WTC11 (cell line): ENCODE measurements around the gene C2CD2. TPM values are rescaled to one million over a fixed set of nuclear protein-coding genes. Genes with fewer than 3 reads are reported as not detected.
A peak's percentile ranks its signal among the peaks of the same experiment; 100 is the strongest.

Experiments
- ATAC-seq: fragments of 200-7000 bp; cut with Tn5 transposase; 2 replicates; pipeline ENCODE4 v1.10.0; 2021; ENCODE audit warnings: mild to moderate bottlenecking, moderate library complexity
- CTCF ChIA-PET: fragments of 300-600 bp; sonication (Branson Sonifier 250); formaldehyde crosslinking; loops from one replicate; lab custom pipeline; 2021; ENCODE audit warnings: antibody characterized with exemption; lab: Charles Lee
- POLR2A ChIA-PET: fragments of 350-600 bp; sonication (Branson Sonifier 250); formaldehyde crosslinking; loops from one replicate; lab custom pipeline; 2021; ENCODE audit warnings: antibody characterized with exemption; lab: Charles Lee
- DNase-seq: peaks from one replicate; pipeline ENCODE4 v3.0.0; 2021; ENCODE audit warnings: low spot score
- H3K27ac Mint-ChIP-seq: 2 replicates; pipeline ENCODE4 v1.8.0; 2021; ENCODE audit warnings: mixed read lengths
- H3K27me3 Mint-ChIP-seq: 2 replicates; pipeline ENCODE4 v1.8.0; 2021; ENCODE audit warnings: low read depth, mild to moderate bottlenecking, moderate library complexity, mixed read lengths
- H3K36me3 Mint-ChIP-seq: 2 replicates; pipeline ENCODE4 v1.8.0; 2021; ENCODE audit warnings: mixed read lengths
- H3K4me1 Mint-ChIP-seq: 2 replicates; pipeline ENCODE4 v1.8.0; 2022; ENCODE audit warnings: mixed read lengths
- H3K4me3 Mint-ChIP-seq: 2 replicates; pipeline ENCODE4 v1.8.0; 2021; ENCODE audit warnings: mild to moderate bottlenecking, moderate library complexity, mixed read lengths
- H3K9me3 Mint-ChIP-seq: 2 replicates; pipeline ENCODE4 v1.8.0; 2021; ENCODE audit warnings: mixed read lengths
- ARID4B ChIP-seq: sonication (generic); formaldehyde crosslinking; IDR thresholded peaks from 2 replicates; pipeline ENCODE4 v1.8.0; 2023; ENCODE audit warnings: missing genetic modification reagents, mild to moderate bottlenecking, borderline replicate concordance
- ATF1 ChIP-seq: sonication (generic); formaldehyde crosslinking; IDR thresholded peaks from 2 replicates; pipeline ENCODE4 v1.8.1; 2023; ENCODE audit warnings: mild to moderate bottlenecking, moderate library complexity, missing genetic modification reagents
- CREB1 ChIP-seq: sonication (generic); formaldehyde crosslinking; IDR thresholded peaks from 2 replicates; pipeline ENCODE4 v1.8.0; 2023; ENCODE audit warnings: mild to moderate bottlenecking, missing genetic modification reagents
- E2F4 ChIP-seq: sonication (generic); formaldehyde crosslinking; IDR thresholded peaks from 2 replicates; pipeline ENCODE4 v1.8.1; 2022; ENCODE audit warnings: low read depth, mild to moderate bottlenecking, moderate library complexity, missing genetic modification reagents, borderline replicate concordance
- E2F5 ChIP-seq: sonication (generic); formaldehyde crosslinking; IDR thresholded peaks from 2 replicates; pipeline ENCODE4 v1.8.1; 2022; ENCODE audit warnings: mild to moderate bottlenecking, moderate library complexity, missing genetic modification reagents
- FOXJ3 ChIP-seq: sonication (generic); formaldehyde crosslinking; IDR thresholded peaks from 2 replicates; pipeline ENCODE4 v1.9.0; 2021; ENCODE audit warnings: missing genetic modification reagents, mild to moderate bottlenecking, borderline replicate concordance
- GABPB1 ChIP-seq: sonication (generic); formaldehyde crosslinking; IDR thresholded peaks from 2 replicates; pipeline ENCODE4 v1.8.1; 2023; ENCODE audit warnings: mild to moderate bottlenecking, missing genetic modification reagents
- HMGA2 ChIP-seq: fragments of 250-450 bp; sonication (Bioruptor Pico); IDR thresholded peaks from 2 replicates; pipeline ENCODE4 v1.4.0; 2021; ENCODE audit warnings: mild to moderate bottlenecking, moderate library complexity
- NFATC4 ChIP-seq: fragments of 250-450 bp; sonication (Bioruptor Pico); IDR thresholded peaks from 2 replicates; pipeline ENCODE4 v1.9.0; 2021; ENCODE audit warnings: mild to moderate bottlenecking
- OVOL2 ChIP-seq: fragments of 250-450 bp; sonication (Bioruptor Pico); IDR thresholded peaks from 2 replicates; pipeline ENCODE4 v1.9.0; 2021; ENCODE audit warnings: mild to moderate bottlenecking, borderline replicate concordance
- PRDM15 ChIP-seq: sonication (generic); formaldehyde crosslinking; IDR thresholded peaks from 2 replicates; pipeline ENCODE4 v1.8.0; 2022; ENCODE audit warnings: missing genetic modification reagents
- SMAD4 ChIP-seq: sonication (generic); formaldehyde crosslinking; IDR thresholded peaks from 2 replicates; pipeline ENCODE4 v1.8.0; 2022; ENCODE audit warnings: mild to moderate bottlenecking, missing genetic modification reagents
- SOX15 ChIP-seq: fragments of 250-450 bp; sonication (Bioruptor Pico); IDR thresholded peaks from 2 replicates; pipeline ENCODE4 v1.9.0; 2021; ENCODE audit warnings: mild to moderate bottlenecking
- TEAD1 ChIP-seq: sonication (generic); formaldehyde crosslinking; IDR thresholded peaks from 2 replicates; pipeline ENCODE4 v1.8.0; 2022; ENCODE audit warnings: mild to moderate bottlenecking, missing genetic modification reagents
- ZNF425 ChIP-seq: fragments of 250-450 bp; sonication (Bioruptor Pico); conservative IDR thresholded peaks from 2 replicates; pipeline ENCODE4 v1.9.0; 2021; ENCODE audit warnings: mild to moderate bottlenecking
- ZNF512 ChIP-seq: sonication (generic); formaldehyde crosslinking; IDR thresholded peaks from 2 replicates; pipeline ENCODE4 v1.8.1; 2022; ENCODE audit warnings: missing genetic modification reagents, borderline replicate concordance
- total RNA-seq: library from RNA; stranded (reverse); gene quantifications from 3 replicates; pipeline ENCODE4 v1.2.3, GENCODE V29; 2021

The C2CD2 gene
- total RNA-seq, 1 experiment from 2014 or later: 11.2 TPM

- H3K4me3 Mint-ChIP-seq: no peak overlapping the region
- H3K27ac Mint-ChIP-seq: peak overlapping the region; percentile 68
- ATAC-seq: no peak
- TF ChIP-seq HMGA2 (CRISPR knock-in tag): no peak
- no peak for TF ChIP-seq TEAD1 (CRISPR knock-in tag)
- TF ChIP-seq FOXJ3 (CRISPR knock-in tag): no peak
- TF ChIP-seq CREB1 (CRISPR knock-in tag): no peak
- no peak for TF ChIP-seq ZNF425 (CRISPR knock-in tag)
- no peak for TF ChIP-seq ATF1 (CRISPR knock-in tag)
- TF ChIP-seq ARID4B (CRISPR knock-in tag): no peak
- TF ChIP-seq SOX15 (CRISPR knock-in tag): no peak
- TF ChIP-seq E2F4: no peak
- no peak for TF ChIP-seq PRDM15 (CRISPR knock-in tag)
- no peak for TF ChIP-seq E2F5 (CRISPR knock-in tag)
- TF ChIP-seq SMAD4: no peak
- TF ChIP-seq ZNF512 (CRISPR knock-in tag): no peak
- no peak for TF ChIP-seq GABPB1
- TF ChIP-seq OVOL2: no peak
- no peak for TF ChIP-seq NFATC4 (CRISPR knock-in tag)
- TF ChIP-seq, all 79 proteins: peak for 0
- Mint-ChIP-seq H3K27me3 (no peaks in the 10 kb centered on the region), H3K9me3 (peaks cover 8% of the 10 kb centered on the region), H3K4me1 (peaks cover 15% of the 10 kb centered on the region), H3K36me3 (peaks cover 13% of the 10 kb centered on the region)
- POLR2A ChIA-PET: no interaction called here
- CTCF ChIA-PET: interaction anchor here (2.7 to 4.9 kb wide), 2 partner anchors 28 to 233 kb away, joined by 30 to 31 read pairs; no protein-coding TSS in a partner anchor
- no peak for DNase-seq
Observed at GRCh38 chr21:41846033-41846317, 107.8 kb downstream of the C2CD2 start.
